Germinal center (tissue), 1 donor: ENCODE results near the gene GPATCH2.
"Not testable (repeated sequence)": the region's sequence is repeated elsewhere in the genome, so short reads cannot be mapped to it uniquely, and the experiment has no call there.

ENCODE experiments used
- DNase-seq: peaks from one replicate; pipeline ENCODE4 v3.0.0; 2012; ENCODE audit warnings: mixed read lengths, low spot score

GPATCH2 gene

GRCh38 chr1:217525773-217526490 is 105.0 kb downstream of the GPATCH2 start:
- no peak for DNase-seq

- no peak for DNase-seq
Observed at GRCh38 chr1:217524787-217525520, 105.9 kb downstream of the GPATCH2 start.

- not testable (repeated sequence) for DNase-seq
Observed at GRCh38 chr1:217523921-217524320, 107.0 kb downstream of the GPATCH2 start.

- DNase-seq, result no peak
Observed at GRCh38 chr1:217522277-217522676, 108.6 kb downstream of the GPATCH2 start.

GRCh38 chr1:217521317-217521716 is 109.6 kb downstream of the GPATCH2 start:
- no peak for DNase-seq

- DNase-seq, result no peak
Observed at GRCh38 chr1:217506878-217507277, 124.0 kb downstream of the GPATCH2 start.

- DNase-seq, result no peak
Observed at GRCh38 chr1:217498209-217498608, 132.7 kb downstream of the GPATCH2 start.

- DNase-seq, result no peak
Observed at GRCh38 chr1:217495249-217495648, 135.6 kb downstream of the GPATCH2 start.

GRCh38 chr1:217494767-217495166 is 136.1 kb downstream of the GPATCH2 start:
- no peak for DNase-seq

GRCh38 chr1:217493290-217493689 is 137.6 kb downstream of the GPATCH2 start:
- no peak for DNase-seq

- no peak for DNase-seq
Observed at GRCh38 chr1:217484871-217485270, 146.0 kb downstream of the GPATCH2 start.

- DNase-seq, result no peak
Observed at GRCh38 chr1:217482356-217483102, 148.4 kb downstream of the GPATCH2 start.

- DNase-seq, result no peak
Observed at GRCh38 chr1:217478450-217478849, 152.4 kb downstream of the GPATCH2 start.

GRCh38 chr1:217472915-217473314 is 158.0 kb downstream of the GPATCH2 start:
- DNase-seq, result no peak

GRCh38 chr1:217471403-217471802 is 159.5 kb downstream of the GPATCH2 start:
- no peak for DNase-seq

GRCh38 chr1:217469983-217470382 is 160.9 kb downstream of the GPATCH2 start:
- no peak for DNase-seq

GRCh38 chr1:217465102-217465501 is 165.8 kb downstream of the GPATCH2 start:
- DNase-seq, result no peak

GRCh38 chr1:217462666-217463065 is 168.2 kb downstream of the GPATCH2 start:
- no peak for DNase-seq

GRCh38 chr1:217462159-217462558 is 168.7 kb downstream of the GPATCH2 start:
- DNase-seq, result no peak

- no peak for DNase-seq
Observed at GRCh38 chr1:217457016-217457415, 173.9 kb downstream of the GPATCH2 start.

- DNase-seq, result no peak
Observed at GRCh38 chr1:217456261-217456660, 174.6 kb downstream of the GPATCH2 start.

- DNase-seq, result no peak
Observed at GRCh38 chr1:217453816-217454215, 177.1 kb downstream of the GPATCH2 start.

GRCh38 chr1:217449370-217449769 is 181.5 kb downstream of the GPATCH2 start:
- no peak for DNase-seq
